GM12864 (cell line): ENCODE data around the gene ZIC2.

Experiments
- DNase-seq: peaks from one replicate; pipeline ENCODE4 v3.0.0-alpha.2; 2011; ENCODE audit warnings: low read depth
- H3K4me3 ChIP-seq: 2 replicates; pipeline ENCODE4 v1.5.1; 2011; ENCODE audit warnings: mild to moderate bottlenecking, low read depth, low read length, control low read depth
- CTCF ChIP-seq: IDR thresholded peaks from 2 replicates; pipeline ENCODE4 v1.5.1; 2011; ENCODE audit warnings: low read depth, mild to moderate bottlenecking, moderate library complexity, low read length, control low read depth, inconsistent platforms; ENCODE audit errors: missing control alignments

ZIC2 gene

GRCh38 chr13:99978799-99979452 is 2.7 kb upstream of the ZIC2 start:
- no peak for DNase-seq
- TF ChIP-seq CTCF = no peak
- no peak overlapping the region for H3K4me3 ChIP-seq

- DNase-seq = no peak
- H3K4me3 ChIP-seq = no peak overlapping the region
- TF ChIP-seq CTCF = no peak
Measured at GRCh38 chr13:99979453-99980200, 2.0 kb upstream of the ZIC2 start.

- no peak for DNase-seq
- no peak for TF ChIP-seq CTCF
- no peak overlapping the region for H3K4me3 ChIP-seq
Measured at GRCh38 chr13:99980201-99980823, 1.3 kb upstream of the ZIC2 start.

- H3K4me3 ChIP-seq = peak overlapping the region; percentile 36
- no peak for DNase-seq
- TF ChIP-seq CTCF = no peak
Measured at GRCh38 chr13:99980824-99981734, 505 bp upstream of the ZIC2 start.

- no peak for TF ChIP-seq CTCF
- no peak for DNase-seq
- H3K4me3 ChIP-seq = no peak overlapping the region; the same call in 1 of the 2 replicates
Measured at GRCh38 chr13:99982036-99982730, 599 bp downstream of the ZIC2 start.

GRCh38 chr13:99982731-99983498 is 1.3 kb downstream of the ZIC2 start:
- no peak for DNase-seq
- no peak overlapping the region for H3K4me3 ChIP-seq
- no peak for TF ChIP-seq CTCF
